Liver (tissue), 9 donors: ENCODE data around the gene SPATA32. TPM values are rescaled to one million over a fixed set of nuclear protein-coding genes. Genes with fewer than 3 reads are reported as not detected.

Experiments used
- DNase-seq: peaks from one replicate; pipeline ENCODE4 v3.0.0-alpha.2; 2017; ENCODE audit warnings: low spot score
- H3K27ac ChIP-seq, 2 donors: one replicate each; pipeline ENCODE4 v1.7.0; 2013; ENCODE audit warnings: inconsistent platforms in 2 of 2, low read length in 2 of 2, control low read depth in 1 of 2, low read depth in 1 of 2, mild to moderate bottlenecking in 1 of 2
- H3K27me3 ChIP-seq, 4 donors: one replicate each; pipeline versions ENCODE4 v1.6.1 to v1.7.0; 2013; ENCODE audit warnings: low read length in 3 of 4, inconsistent platforms in 1 of 4, mild to moderate bottlenecking in 1 of 4, moderate library complexity in 1 of 4; ENCODE audit not compliant: control insufficient read depth in 4 of 4, insufficient read depth in 4 of 4
- H3K36me3 ChIP-seq, 4 donors: one replicate each; pipeline versions ENCODE4 v1.6.1 to v1.7.0; 2013; ENCODE audit warnings: low read length in 3 of 4, mild to moderate bottlenecking in 3 of 4, low read depth in 1 of 4, moderate library complexity in 1 of 4; ENCODE audit not compliant: control insufficient read depth in 4 of 4, insufficient read depth in 3 of 4
- H3K4me1 ChIP-seq, 4 donors: one replicate each; pipeline versions ENCODE4 v1.6.1 to v1.7.0; 2013; ENCODE audit warnings: low read length in 3 of 4, mild to moderate bottlenecking in 3 of 4, moderate library complexity in 1 of 4; ENCODE audit not compliant: control insufficient read depth in 4 of 4, insufficient read depth in 4 of 4
- H3K4me3 ChIP-seq, 3 donors: one replicate each; pipeline versions ENCODE4 v1.6.1 to v1.7.0; 2013; ENCODE audit warnings: low read length in 3 of 3, control low read depth in 1 of 3, low read depth in 1 of 3, mild to moderate bottlenecking in 1 of 3
- H3K9ac ChIP-seq, 2 donors: one replicate each; pipeline ENCODE4 v1.7.0; 2013; ENCODE audit warnings: low read length in 2 of 2, mild to moderate bottlenecking in 2 of 2, moderate library complexity in 2 of 2, control low read depth in 1 of 2, low read depth in 1 of 2
- H3K9me3 ChIP-seq, 4 donors: one replicate each; pipeline versions ENCODE4 v1.6.1 to v1.7.0; 2013; ENCODE audit warnings: low read length in 3 of 4; ENCODE audit not compliant: control insufficient read depth in 4 of 4
- EGR1 ChIP-seq, 2 donors: IDR thresholded peaks; 2 replicates each; pipeline ENCODE4 v1.6.1; 2016 to 2018; ENCODE audit warnings: antibody characterized with exemption in 2 of 2, low read depth in 2 of 2
- GABPA ChIP-seq, 2 donors: IDR thresholded peaks in 1 of 2; conservative IDR thresholded peaks in 1 of 2; 2 replicates each; pipeline ENCODE4 v1.6.1; 2016; ENCODE audit warnings: antibody characterized with exemption in 2 of 2, mild to moderate bottlenecking in 1 of 2, moderate library complexity in 1 of 2
- HNF4A ChIP-seq, 2 donors: conservative IDR thresholded peaks; 2 replicates each; pipeline ENCODE4 v1.6.1; 2016; ENCODE audit warnings: antibody characterized with exemption in 2 of 2, mild to moderate bottlenecking in 2 of 2
- JUND ChIP-seq, 2 donors: IDR thresholded peaks; 2 replicates each; pipeline ENCODE4 v1.6.1; 2016; ENCODE audit warnings: antibody characterized with exemption in 2 of 2
- RAD21 ChIP-seq, 2 donors: IDR thresholded peaks; 2 replicates each; pipeline ENCODE4 v1.6.1; 2016; ENCODE audit warnings: antibody characterized with exemption in 2 of 2, mild to moderate bottlenecking in 2 of 2
- YY1 ChIP-seq: IDR thresholded peaks from 2 replicates; pipeline ENCODE4 v1.6.1; 2016; ENCODE audit warnings: antibody characterized with exemption, mild to moderate bottlenecking
- WGBS: extraction: QIAGEN DNeasy Blood & Tissue Kit; methylation state at CpG from one replicate; pipeline ENCODE4 v1.1.7; 2013; 5-methylcytosine and 5-hydroxymethylcytosine counted together
- polyA plus RNA-seq, 2 donors: library from polyadenylated mRNA; stranded (reverse) in 1 of 2; unstranded in 1 of 2; fragments of 200-250 nt in 1 of 2; fragments of >200 nt in 1 of 2; fragmentation: Nextera tagmentation in 1 of 2; extraction: Ambion mirVana in 1 of 2; gene quantifications; one replicate each; pipeline versions ENCODE4 v1.2.1 to v1.2.3, GENCODE V29; 2013 to 2015
- total RNA-seq, 2 donors: library from RNA; depleted of rRNA; stranded (reverse); fragments of >200 nt; gene quantifications; one replicate each; pipeline ENCODE4 v1.2.3, GENCODE V29; 2014
- TF ChIP-seq, protein P1 (sequence below): IDR thresholded peaks from 2 replicates; pipeline ENCODE4 v1.6.1; 2016; ENCODE audit warnings: antibody characterized with exemption
- TF ChIP-seq, protein P2 (sequence below): IDR thresholded peaks from 2 replicates; pipeline ENCODE4 v1.6.1; 2016; ENCODE audit warnings: antibody characterized with exemption, mild to moderate bottlenecking
- TF ChIP-seq, protein P3 (sequence below): fragments of 150-350 bp; IDR thresholded peaks from 2 replicates; pipeline ENCODE4 v1.5.1; 2017; ENCODE audit warnings: improper control_type of control experiment, low read depth, low read length; ENCODE audit not compliant: missing input control
- donor health status: healthy.
- donor health status: healthy.
- donor health status: healthy.
- donor health status: healthy.
- donor health status: healthy.

The SPATA32 gene
- total and polyA plus RNA-seq, 4 donors, result not detected

DNA sequence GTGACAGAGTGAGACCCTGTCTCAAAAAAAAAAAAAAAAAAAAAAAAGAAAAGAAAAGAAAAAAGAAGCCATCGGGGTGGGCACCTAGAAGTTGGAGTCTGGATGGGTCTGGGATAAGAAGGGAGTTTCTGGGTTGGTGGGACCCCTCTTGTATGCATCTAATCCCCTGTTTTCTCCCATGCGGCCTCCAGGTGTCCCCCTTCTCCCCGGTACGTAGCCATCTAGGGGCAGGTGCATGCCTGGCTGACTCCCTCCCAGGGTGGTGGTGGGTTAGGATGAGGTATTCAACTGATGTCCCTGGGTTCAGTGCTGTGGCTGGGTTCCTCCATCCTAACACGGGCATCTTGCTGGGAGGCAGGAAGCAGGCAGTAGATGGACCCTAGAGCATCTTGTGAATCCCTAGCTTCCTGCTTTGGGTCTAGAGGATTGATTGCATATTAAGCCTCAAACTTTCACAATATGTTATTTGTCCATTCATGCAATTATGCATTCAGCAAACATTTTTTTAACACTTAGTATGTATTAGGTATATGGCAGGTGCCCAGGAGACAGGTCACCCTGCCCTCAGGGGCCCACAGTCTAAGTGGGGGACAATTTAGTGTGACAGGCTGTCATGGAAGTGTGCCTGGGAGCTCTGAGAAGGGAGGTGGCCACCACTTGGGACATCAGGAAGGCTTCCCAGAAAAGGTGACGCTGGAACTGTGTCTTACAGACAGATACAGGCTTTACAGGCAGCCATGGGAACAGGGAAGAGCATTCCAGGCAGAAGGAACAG lies 27.1 kb downstream of the SPATA32 start:
- TF ChIP-seq, protein P1, sequence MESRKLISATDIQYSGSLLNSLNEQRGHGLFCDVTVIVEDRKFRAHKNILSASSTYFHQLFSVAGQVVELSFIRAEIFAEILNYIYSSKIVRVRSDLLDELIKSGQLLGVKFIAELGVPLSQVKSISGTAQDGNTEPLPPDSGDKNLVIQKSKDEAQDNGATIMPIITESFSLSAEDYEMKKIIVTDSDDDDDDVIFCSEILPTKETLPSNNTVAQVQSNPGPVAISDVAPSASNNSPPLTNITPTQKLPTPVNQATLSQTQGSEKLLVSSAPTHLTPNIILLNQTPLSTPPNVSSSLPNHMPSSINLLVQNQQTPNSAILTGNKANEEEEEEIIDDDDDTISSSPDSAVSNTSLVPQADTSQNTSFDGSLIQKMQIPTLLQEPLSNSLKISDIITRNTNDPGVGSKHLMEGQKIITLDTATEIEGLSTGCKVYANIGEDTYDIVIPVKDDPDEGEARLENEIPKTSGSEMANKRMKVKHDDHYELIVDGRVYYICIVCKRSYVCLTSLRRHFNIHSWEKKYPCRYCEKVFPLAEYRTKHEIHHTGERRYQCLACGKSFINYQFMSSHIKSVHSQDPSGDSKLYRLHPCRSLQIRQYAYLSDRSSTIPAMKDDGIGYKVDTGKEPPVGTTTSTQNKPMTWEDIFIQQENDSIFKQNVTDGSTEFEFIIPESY, result no peak
- TF ChIP-seq, protein P2, sequence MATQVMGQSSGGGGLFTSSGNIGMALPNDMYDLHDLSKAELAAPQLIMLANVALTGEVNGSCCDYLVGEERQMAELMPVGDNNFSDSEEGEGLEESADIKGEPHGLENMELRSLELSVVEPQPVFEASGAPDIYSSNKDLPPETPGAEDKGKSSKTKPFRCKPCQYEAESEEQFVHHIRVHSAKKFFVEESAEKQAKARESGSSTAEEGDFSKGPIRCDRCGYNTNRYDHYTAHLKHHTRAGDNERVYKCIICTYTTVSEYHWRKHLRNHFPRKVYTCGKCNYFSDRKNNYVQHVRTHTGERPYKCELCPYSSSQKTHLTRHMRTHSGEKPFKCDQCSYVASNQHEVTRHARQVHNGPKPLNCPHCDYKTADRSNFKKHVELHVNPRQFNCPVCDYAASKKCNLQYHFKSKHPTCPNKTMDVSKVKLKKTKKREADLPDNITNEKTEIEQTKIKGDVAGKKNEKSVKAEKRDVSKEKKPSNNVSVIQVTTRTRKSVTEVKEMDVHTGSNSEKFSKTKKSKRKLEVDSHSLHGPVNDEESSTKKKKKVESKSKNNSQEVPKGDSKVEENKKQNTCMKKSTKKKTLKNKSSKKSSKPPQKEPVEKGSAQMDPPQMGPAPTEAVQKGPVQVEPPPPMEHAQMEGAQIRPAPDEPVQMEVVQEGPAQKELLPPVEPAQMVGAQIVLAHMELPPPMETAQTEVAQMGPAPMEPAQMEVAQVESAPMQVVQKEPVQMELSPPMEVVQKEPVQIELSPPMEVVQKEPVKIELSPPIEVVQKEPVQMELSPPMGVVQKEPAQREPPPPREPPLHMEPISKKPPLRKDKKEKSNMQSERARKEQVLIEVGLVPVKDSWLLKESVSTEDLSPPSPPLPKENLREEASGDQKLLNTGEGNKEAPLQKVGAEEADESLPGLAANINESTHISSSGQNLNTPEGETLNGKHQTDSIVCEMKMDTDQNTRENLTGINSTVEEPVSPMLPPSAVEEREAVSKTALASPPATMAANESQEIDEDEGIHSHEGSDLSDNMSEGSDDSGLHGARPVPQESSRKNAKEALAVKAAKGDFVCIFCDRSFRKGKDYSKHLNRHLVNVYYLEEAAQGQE, result no peak
- TF ChIP-seq GABPA (IDR thresholded peaks at IDR 0.05 in 1 of 2, conservative IDR thresholded peaks at IDR 0.05 in 1 of 2) (no peak), RAD21 (IDR thresholded peaks at IDR 0.05) (peak in 1 of 2 donors; percentile 48), YY1 (no peak), HNF4A (conservative IDR thresholded peaks at IDR 0.05) (no peak), EGR1 (IDR thresholded peaks at IDR 0.05; ENCODE audit: low read depth in 2 of 2) (no peak)
- TF ChIP-seq, protein P3, sequence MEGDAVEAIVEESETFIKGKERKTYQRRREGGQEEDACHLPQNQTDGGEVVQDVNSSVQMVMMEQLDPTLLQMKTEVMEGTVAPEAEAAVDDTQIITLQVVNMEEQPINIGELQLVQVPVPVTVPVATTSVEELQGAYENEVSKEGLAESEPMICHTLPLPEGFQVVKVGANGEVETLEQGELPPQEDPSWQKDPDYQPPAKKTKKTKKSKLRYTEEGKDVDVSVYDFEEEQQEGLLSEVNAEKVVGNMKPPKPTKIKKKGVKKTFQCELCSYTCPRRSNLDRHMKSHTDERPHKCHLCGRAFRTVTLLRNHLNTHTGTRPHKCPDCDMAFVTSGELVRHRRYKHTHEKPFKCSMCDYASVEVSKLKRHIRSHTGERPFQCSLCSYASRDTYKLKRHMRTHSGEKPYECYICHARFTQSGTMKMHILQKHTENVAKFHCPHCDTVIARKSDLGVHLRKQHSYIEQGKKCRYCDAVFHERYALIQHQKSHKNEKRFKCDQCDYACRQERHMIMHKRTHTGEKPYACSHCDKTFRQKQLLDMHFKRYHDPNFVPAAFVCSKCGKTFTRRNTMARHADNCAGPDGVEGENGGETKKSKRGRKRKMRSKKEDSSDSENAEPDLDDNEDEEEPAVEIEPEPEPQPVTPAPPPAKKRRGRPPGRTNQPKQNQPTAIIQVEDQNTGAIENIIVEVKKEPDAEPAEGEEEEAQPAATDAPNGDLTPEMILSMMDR, result peak; percentile 6
- Histone ChIP-seq H3K9ac (no peak overlapping the region), H3K27ac (no peak overlapping the region), H3K36me3 (no peaks in the 10 kb centered on the region), H3K4me3 (no peak overlapping the region), H3K27me3 (no peaks in the 10 kb centered on the region), H3K9me3 (no peaks in the 10 kb centered on the region), H3K4me1 (no peaks in the 10 kb centered on the region)
- WGBS, result 16% methylated on average over 6 of the region's 6 CpGs
- DNase-seq, result no peak

DNA sequence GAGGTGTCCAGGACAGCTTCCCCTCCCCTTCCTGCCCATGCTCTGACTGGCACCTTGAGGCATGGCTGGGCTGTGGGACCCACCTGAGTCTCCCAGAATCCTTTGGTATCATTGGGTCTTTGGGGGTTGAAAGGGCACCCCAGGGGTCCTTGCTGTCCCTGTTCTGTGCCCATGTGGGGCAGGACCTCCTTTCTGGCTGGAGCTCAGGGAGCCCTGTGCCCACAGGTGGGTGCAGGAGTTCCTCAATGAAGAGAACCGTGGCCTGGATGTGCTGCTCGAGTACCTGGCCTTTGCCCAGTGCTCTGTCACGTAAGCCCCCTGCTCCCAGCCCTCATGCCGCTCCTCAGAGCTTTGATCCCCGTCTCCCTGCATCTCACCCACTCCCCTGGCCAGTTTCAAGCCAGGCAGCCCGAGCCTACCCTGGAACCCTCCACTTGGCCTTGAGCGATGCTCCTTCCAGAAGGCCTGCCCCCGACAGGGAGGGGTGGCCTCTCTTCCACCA lies 28.4 kb downstream of the SPATA32 start:
- Histone ChIP-seq H3K4me3 (no peak overlapping the region), H3K9me3 (no peaks in the 10 kb centered on the region), H3K27ac (no peak overlapping the region), H3K9ac (no peak overlapping the region), H3K4me1 (no peaks in the 10 kb centered on the region), H3K27me3 (no peaks in the 10 kb centered on the region), H3K36me3 (no peaks in the 10 kb centered on the region)
- WGBS, result 89% methylated on average over 8 of the region's 8 CpGs
- no peak for DNase-seq
- no peak for TF ChIP-seq HNF4A (conservative IDR thresholded peaks at IDR 0.05)
- no peak for TF ChIP-seq JUND (IDR thresholded peaks at IDR 0.05)
